HG03565 (cell line): ENCODE measurements around the gene STXBP2.
A peak's percentile ranks its signal among the peaks of the same experiment; 100 is the strongest.

Experiments used
- ATAC-seq: cut with Tn5 transposase; IDR thresholded peaks from one replicate; pipeline ENCODE4 v1.9.1; 2021; ENCODE audit warnings: mild to moderate bottlenecking, moderate library complexity; ENCODE audit not compliant: unreplicated experiment

The STXBP2 gene

GRCh38 chr19:7677669-7678311, 40.9 kb downstream of the STXBP2 start:
- no peak for ATAC-seq

GRCh38 chr19:7678971-7679751, 42.3 kb downstream of the STXBP2 start:
- peak; percentile 47 for ATAC-seq

- ATAC-seq = no peak
Observed at GRCh38 chr19:7679771-7680605, 43.1 kb downstream of the STXBP2 start.

DNA sequence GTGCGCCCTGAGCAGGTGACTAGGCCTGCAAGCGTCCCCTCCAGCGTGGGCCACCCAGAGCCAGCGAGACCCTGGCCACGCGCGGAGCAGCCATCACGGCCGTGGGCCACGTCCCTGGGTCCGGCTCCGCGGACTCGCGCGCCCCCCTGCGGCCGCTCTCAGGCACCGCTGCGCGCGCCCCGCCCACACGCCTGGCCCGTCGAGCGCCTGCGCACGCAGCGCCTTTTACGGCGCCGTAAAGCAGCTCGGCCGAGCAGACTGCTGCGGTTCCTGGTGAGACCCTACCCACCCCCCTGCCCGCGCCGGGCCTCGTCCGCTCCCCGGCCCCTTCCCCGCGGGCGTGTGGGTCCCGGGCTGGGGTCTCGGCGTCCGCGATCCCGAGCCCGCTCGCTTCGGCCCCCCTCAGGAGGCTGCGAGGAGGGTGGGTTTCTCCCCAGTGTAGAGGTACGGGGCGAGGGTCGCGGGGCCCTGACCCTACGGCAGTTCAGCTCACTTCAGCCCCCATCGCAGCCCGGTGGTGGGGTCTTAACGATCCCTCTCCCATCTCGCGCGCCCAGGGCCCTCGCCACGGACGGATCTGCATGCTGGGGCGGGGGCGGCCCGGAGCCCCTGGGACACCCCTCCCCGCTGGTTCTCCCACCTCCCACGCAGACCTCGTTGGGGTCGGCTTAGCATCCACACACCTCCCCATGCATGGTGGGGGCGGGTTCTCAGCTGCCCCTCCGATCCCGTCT, 43.9 kb downstream of the STXBP2 start, which contains the start of gene TRAPPC5:
TRAPPC5 (plus strand) TSS at position 228 of the 734 bp plus-strand sequence. CDS start 1,421 bp downstream, outside the sequence.
- ATAC-seq = peak; percentile 56

- ATAC-seq = no peak
Observed at GRCh38 chr19:7681340-7682174, 44.6 kb downstream of the STXBP2 start.

DNA sequence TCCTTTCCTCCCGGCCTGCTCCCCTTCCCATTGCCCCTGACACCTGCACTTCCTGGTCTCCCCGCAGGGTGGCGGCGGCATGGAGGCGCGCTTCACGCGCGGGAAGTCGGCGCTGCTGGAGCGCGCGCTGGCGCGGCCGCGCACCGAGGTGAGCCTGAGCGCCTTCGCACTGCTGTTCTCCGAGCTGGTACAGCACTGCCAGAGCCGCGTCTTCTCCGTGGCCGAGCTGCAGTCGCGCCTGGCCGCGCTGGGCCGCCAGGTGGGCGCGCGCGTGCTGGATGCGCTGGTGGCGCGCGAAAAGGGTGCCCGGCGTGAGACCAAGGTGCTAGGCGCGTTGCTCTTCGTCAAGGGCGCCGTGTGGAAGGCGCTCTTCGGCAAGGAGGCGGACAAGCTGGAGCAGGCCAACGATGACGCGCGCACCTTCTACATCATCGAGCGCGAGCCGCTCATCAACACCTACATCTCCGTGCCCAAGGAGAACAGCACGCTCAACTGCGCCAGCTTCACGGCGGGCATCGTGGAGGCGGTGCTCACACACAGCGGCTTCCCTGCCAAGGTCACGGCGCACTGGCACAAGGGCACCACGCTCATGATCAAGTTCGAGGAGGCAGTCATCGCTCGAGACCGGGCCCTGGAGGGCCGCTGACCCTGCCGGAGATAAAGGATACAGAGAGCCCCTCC, 45.4 kb downstream of the STXBP2 start:
- no peak for ATAC-seq

DNA sequence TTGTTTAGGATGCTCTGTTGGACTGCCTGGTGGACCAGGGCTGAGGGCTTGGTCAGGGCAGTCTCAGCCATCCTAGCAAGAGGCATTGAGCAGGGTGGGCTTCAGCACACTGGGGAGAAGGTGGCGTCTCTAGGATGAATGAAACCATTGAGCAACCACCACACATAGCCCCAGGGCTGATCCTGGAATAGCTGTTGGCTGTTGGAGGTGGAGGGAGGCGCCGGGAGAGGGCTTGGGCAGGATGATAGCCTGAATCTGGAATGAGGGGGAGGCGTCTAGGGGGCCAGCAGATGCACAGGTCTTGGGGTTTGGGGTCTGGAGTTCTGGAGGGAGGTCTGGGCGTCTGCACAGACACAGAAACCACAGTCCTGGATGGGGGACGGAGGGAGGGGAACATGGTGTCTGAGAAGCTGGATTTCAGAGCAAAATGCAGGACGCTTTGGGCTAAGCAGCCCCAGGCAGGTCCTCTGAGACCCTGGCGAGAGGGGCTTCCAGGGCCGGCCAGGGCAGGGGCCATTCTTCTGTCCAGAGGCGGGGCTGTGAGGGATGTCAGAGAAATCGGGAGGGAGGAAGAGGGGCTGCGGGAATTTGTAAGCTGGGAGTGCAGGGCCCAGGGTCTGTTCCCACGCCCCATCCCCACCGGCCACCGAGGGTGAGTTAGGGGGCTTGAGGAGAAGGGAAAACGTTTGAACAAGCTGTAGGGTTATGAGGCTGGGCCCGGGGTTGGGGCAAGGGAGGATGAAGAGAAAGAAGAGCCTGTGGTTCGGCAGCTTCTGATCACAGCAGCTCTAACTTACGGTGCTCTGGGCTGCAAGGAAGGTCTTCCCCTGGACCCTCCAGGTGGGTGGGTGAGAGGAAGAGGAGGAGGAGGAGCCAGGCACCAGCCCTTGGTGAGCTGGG, 48.9 kb downstream of the STXBP2 start:
- ATAC-seq = no peak

DNA sequence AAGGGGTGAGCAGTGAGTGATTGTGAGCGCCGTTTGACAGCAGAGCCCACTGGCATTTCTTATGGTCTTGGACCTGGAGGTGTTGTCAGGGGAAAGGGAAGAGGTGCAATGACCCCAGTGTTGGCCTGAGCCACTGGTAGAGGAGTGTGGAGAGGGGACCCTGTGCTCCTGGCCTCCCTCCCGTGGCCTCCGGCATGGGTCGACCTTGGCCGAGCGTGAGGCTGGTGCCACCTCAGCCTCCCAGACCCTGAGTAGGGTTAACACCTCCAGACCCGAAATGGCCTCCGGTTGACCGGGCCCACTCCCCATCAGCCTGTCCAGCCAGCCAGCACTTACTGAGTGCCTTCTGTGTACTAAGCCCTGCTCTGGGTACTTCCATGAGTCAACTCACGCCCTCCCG, 50.3 kb downstream of the STXBP2 start:
- ATAC-seq = no peak

- ATAC-seq = no peak
Observed at GRCh38 chr19:7689165-7689564, 52.3 kb downstream of the STXBP2 start.

DNA sequence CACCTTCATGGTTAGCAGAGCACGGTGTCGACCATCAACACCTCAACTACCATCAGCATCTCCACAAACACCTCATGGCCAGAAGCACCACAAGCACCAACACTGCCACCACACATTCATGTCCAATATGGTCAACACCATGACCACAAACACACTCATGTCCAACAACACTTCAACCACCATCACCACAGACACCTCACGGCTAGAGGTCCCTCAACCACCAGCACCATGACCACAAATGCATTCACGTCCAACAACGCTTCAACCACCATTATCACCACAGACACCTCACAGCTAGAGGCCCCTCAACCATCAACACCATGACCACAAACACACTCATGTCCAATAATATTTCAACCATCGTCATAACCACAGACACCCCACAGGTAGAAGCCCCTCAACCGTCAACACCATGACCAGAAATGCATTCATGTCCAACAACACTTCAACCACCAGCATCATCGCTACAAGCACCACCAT, 53.9 kb downstream of the STXBP2 start:
- no peak for ATAC-seq

- no peak for ATAC-seq
Observed at GRCh38 chr19:7691497-7691896, 54.6 kb downstream of the STXBP2 start.

- no peak for ATAC-seq
Observed at GRCh38 chr19:7692417-7693088, 55.6 kb downstream of the STXBP2 start.

DNA sequence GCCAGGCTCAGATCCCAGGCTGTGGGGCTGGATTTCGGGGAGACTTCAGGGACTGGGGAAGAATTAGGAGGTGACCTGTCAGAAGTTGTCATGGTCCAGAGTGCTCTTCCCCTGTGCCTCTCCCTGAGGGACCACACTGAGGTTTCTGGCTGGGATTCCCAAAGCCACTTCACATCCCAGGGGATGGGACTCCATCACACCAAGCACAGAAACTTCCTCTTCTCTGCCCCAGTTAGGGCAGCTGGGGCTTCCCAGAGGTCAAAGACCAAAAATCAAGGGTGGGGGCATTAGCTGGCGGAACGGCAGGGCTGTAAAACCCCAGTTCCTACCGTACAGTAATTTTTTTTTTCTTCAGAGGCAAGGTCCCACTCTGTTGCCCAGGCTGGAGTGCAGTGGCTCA, 57.6 kb downstream of the STXBP2 start:
- ATAC-seq = no peak
